Neuronal stem cell (in vitro differentiated cells): ENCODE measurements around the gene TOX2.

ENCODE experiments used
- DNase-seq: peaks from one replicate; pipeline ENCODE4 v3.0.0-alpha.2; 2013; ENCODE audit warnings: low spot score
- H2AFZ ChIP-seq: one replicate; pipeline ENCODE4 v1.6.1; 2013; ENCODE audit warnings: mild to moderate bottlenecking, low read length, inconsistent platforms
- H2AK5ac ChIP-seq: 2 replicates; pipeline ENCODE4 v1.6.1; 2013; ENCODE audit warnings: low read depth, mild to moderate bottlenecking, inconsistent platforms, low read length, moderate library complexity, mixed read lengths
- H2BK120ac ChIP-seq: 2 replicates; pipeline ENCODE4 v1.6.1; 2013; ENCODE audit warnings: low read depth, mild to moderate bottlenecking, inconsistent platforms, low read length, moderate library complexity, mixed read lengths
- H2BK12ac ChIP-seq: one replicate; pipeline ENCODE4 v1.6.1; 2013; ENCODE audit warnings: low read length, inconsistent platforms
- H2BK15ac ChIP-seq: 2 replicates; pipeline ENCODE4 v1.6.1; 2013; ENCODE audit warnings: mild to moderate bottlenecking, low read length, inconsistent platforms, mixed read lengths
- H2BK5ac ChIP-seq: one replicate; pipeline ENCODE4 v1.6.1; 2013; ENCODE audit warnings: inconsistent platforms, mild to moderate bottlenecking, low read length, moderate library complexity
- H3K14ac ChIP-seq: one replicate; pipeline ENCODE4 v1.6.1; 2013; ENCODE audit warnings: low read length, inconsistent platforms
- H3K18ac ChIP-seq: 2 replicates; pipeline ENCODE4 v1.6.1; 2013; ENCODE audit warnings: low read length, inconsistent platforms
- H3K23ac ChIP-seq: 2 replicates; pipeline ENCODE4 v1.6.1; 2013; ENCODE audit warnings: low read depth, mild to moderate bottlenecking, mixed read lengths, low read length, inconsistent platforms; ENCODE audit not compliant: poor library complexity
- H3K27ac ChIP-seq: replicated peaks from 3 replicates; pipeline ENCODE4 v1.5.1; 2013; ENCODE audit warnings: low read length, inconsistent platforms
- H3K27me3 ChIP-seq, 3 experiments: 2 replicates each; pipeline ENCODE4 v1.6.1; 2013; ENCODE audit warnings: low read length in 3 of 3, mild to moderate bottlenecking in 2 of 3, inconsistent platforms in 1 of 3, low read depth in 1 of 3, mixed read lengths in 1 of 3, moderate library complexity in 1 of 3; ENCODE audit not compliant: control insufficient read depth in 3 of 3, insufficient read depth in 3 of 3
- H3K36me3 ChIP-seq, 2 donors: replicated peaks in 1 of 2; 2 replicates each; pipeline ENCODE4 v1.6.1; 2013; ENCODE audit warnings: low read length in 2 of 2; ENCODE audit not compliant: control insufficient read depth in 2 of 2, insufficient read depth in 2 of 2
- H3K4ac ChIP-seq: 2 replicates; pipeline ENCODE4 v1.6.1; 2013; ENCODE audit warnings: inconsistent platforms, mild to moderate bottlenecking, low read length, moderate library complexity
- H3K4me1 ChIP-seq, 2 donors: 1 replicate in 1 of 2; 2 replicates in 1 of 2; pipeline ENCODE4 v1.6.1; 2013; ENCODE audit warnings: low read length in 2 of 2, low read depth in 1 of 2; ENCODE audit not compliant: control insufficient read depth in 2 of 2, insufficient read depth in 1 of 2
- H3K4me2 ChIP-seq: one replicate; pipeline ENCODE4 v1.6.1; 2013; ENCODE audit warnings: mild to moderate bottlenecking, low read length, inconsistent platforms; ENCODE audit not compliant: insufficient read depth, poor library complexity, severe bottlenecking
- H3K4me3 ChIP-seq, 2 donors: 2 replicates each; pipeline ENCODE4 v1.5.1; 2013; ENCODE audit warnings: low read length in 2 of 2, mild to moderate bottlenecking in 2 of 2, inconsistent platforms in 1 of 2, moderate library complexity in 1 of 2
- H3K79me1 ChIP-seq: one replicate; pipeline ENCODE4 v1.6.1; 2013; ENCODE audit warnings: low read depth, mild to moderate bottlenecking, inconsistent platforms, low read length, moderate library complexity
- H3K9ac ChIP-seq: one replicate; pipeline ENCODE4 v1.6.1; 2013; ENCODE audit warnings: mild to moderate bottlenecking, low read depth, low read length, inconsistent platforms; ENCODE audit not compliant: poor library complexity
- H3K9me3 ChIP-seq, 2 donors: replicated peaks in 1 of 2; 2 replicates each; pipeline versions ENCODE3 to v1.6.1; 2013; ENCODE audit warnings: low read length in 2 of 2, mild to moderate bottlenecking in 2 of 2, inconsistent platforms in 1 of 2, low read depth in 1 of 2, mixed read lengths in 1 of 2, moderate library complexity in 1 of 2; ENCODE audit not compliant: control insufficient read depth in 2 of 2, insufficient read depth in 1 of 2
- H4K8ac ChIP-seq: one replicate; pipeline ENCODE4 v1.6.1; 2013; ENCODE audit warnings: low read depth, mild to moderate bottlenecking, inconsistent platforms, low read length, moderate library complexity
- H4K91ac ChIP-seq: one replicate; pipeline ENCODE4 v1.6.1; 2013; ENCODE audit warnings: low read length, low read depth, mild to moderate bottlenecking, inconsistent platforms; ENCODE audit not compliant: poor library complexity
- WGBS, 2 donors: extraction: QIAGEN DNeasy Blood & Tissue Kit; methylation state at CpG; one replicate each; pipeline ENCODE4 v1.1.7; 2013; ENCODE audit warnings: missing lambda C conversion rate in 2 of 2, mixed read lengths in 1 of 2; ENCODE audit not compliant: insufficient read length in 2 of 2, insufficient replicate concordance in 1 of 2; ENCODE audit errors: extremely low coverage in 2 of 2; 5-methylcytosine and 5-hydroxymethylcytosine counted together

TOX2 gene

DNA sequence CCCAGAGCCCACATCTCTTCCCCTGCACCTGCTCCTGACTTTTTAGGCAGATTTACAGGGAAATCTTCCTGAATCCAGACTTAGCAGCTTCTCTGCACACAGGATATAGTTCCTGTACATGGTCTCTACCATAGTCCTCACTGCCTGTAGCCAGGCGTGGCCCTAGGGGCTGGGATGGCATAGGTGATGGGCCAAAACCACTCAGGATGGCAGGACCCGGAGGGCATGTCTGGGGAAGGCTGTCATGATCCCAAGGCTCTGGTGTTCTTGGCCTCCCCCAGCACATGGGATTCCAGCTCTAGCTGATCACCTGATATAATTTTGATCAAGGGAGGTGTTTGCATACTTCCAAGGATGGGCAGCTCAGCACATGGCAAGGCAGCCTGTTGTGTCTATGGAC is 58.0 kb downstream of the TOX2 start:
- no peak overlapping the region for H2BK120ac ChIP-seq
- no peak overlapping the region for H4K91ac ChIP-seq
- H3K9ac ChIP-seq, result no peak overlapping the region
- no peak overlapping the region for H3K4me3 ChIP-seq
- DNase-seq, result no peak
- H2BK15ac ChIP-seq, result no peak overlapping the region
- no peak overlapping the region for H3K14ac ChIP-seq
- H3K9me3 ChIP-seq, result no peaks in the 10 kb centered on the region
- H4K8ac ChIP-seq, result no peak overlapping the region
- H3K27me3 ChIP-seq, result no peaks in the 10 kb centered on the region
- H2AFZ ChIP-seq, result no peak overlapping the region
- no peaks in the 10 kb centered on the region for H3K36me3 ChIP-seq
- no peak overlapping the region for H2BK5ac ChIP-seq
- no peak overlapping the region for H3K23ac ChIP-seq
- no peak overlapping the region for H2AK5ac ChIP-seq
- no peak overlapping the region for H3K4me2 ChIP-seq
- no peak overlapping the region for H2BK12ac ChIP-seq
- peaks cover 0 to 2% of the 10 kb centered on the region in 2 donors for H3K4me1 ChIP-seq
- WGBS, 2 donors, result no CpG with 5 or more reads among the region's 2 CpGs
- H3K27ac ChIP-seq, result no peak overlapping the region
- H3K18ac ChIP-seq, result no peak overlapping the region
- H3K4ac ChIP-seq, result no peak overlapping the region
- no peaks in the 10 kb centered on the region for H3K79me1 ChIP-seq

DNA sequence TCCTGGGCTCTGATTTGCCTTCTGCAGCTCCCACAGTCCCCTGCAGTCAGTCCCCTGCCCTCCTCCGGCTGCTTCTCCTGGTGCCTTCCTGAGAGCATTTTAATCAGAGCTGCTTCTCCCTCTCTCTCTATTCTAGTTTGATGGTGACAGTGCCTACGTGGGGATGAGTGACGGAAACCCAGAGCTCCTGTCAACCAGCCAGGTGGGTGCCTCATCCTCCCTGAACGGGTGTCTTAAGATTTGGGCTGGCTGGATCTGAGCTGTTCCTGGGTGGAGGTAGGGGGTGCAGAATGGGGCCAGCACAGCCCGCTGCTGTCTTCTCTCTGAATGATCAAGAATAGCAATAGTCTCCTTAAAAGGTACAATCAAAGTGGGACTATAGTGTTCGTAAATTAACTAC is 58.6 kb downstream of the TOX2 start:
- H3K27ac ChIP-seq, result no peak overlapping the region

DNA sequence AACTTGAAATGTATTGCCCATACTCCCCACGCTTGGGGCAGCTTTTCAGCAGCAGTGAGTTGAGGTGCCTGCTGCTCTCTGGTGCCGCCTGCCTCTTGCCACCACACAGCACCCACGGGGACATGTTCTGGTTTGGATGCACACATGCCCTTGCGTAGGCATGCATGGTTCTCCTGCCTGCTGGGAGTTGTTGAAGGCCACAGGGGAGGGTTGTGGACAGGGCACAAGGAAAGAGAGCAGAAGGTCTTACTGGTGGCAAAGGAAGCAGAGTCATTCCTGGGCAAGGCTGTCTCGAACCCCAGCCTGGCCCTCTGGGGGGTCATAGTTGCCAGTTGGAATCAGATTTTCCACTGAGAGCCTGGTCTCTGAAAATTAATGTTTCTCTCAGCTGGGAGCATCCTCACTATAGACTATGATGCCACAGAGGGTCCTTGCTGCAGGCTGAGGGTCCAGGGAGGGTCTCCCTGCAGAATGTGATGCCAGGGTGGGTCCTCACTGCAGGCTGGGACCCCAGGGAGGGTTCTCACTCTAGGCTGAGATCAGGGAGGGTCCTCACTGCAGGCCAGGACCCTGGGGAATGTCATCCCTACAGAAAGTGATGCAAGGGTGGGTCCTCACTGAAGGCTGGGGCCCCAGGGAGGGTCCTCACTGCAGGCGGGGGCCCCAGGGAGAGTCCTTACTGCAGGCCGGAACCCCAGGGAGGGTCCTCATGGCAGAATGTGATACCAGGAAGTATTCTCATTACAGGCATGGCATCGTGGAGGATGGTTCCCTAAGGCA is 59.2 kb downstream of the TOX2 start:
- Histone ChIP-seq H3K23ac (no peak overlapping the region), H2BK5ac (no peak overlapping the region), H3K14ac (peak overlapping the region; percentile 97), H3K18ac (peak overlapping the region; percentile 57), H2AFZ (no peak overlapping the region), H2BK12ac (no peak overlapping the region), H3K36me3 (no peaks in the 10 kb centered on the region), H3K27me3 (no peaks in the 10 kb centered on the region), H3K4ac (no peak overlapping the region), H3K4me2 (no peak overlapping the region), H4K91ac (no peak overlapping the region), H4K8ac (no peak overlapping the region), H3K4me3 (no peak overlapping the region), H3K9ac (peak overlapping the region; percentile 25), H3K4me1 (peaks cover 0 to 4% of the 10 kb centered on the region in 2 donors), H3K27ac (no peak overlapping the region), H2BK120ac (no peak overlapping the region), H3K79me1 (no peaks in the 10 kb centered on the region), H2AK5ac (no peak overlapping the region), H2BK15ac (no peak overlapping the region), H3K9me3 (no peaks in the 10 kb centered on the region)
- WGBS, 2 donors, result no CpG with 5 or more reads among the region's 8 CpGs
- no peak for DNase-seq

More for the DNA sequence above, 58.6 kb downstream of the TOX2 start:
- Histone ChIP-seq H3K36me3 (no peaks in the 10 kb centered on the region), H4K8ac (no peak overlapping the region), H3K4me3 (no peak overlapping the region), H3K4me1 (peaks cover 0 to 4% of the 10 kb centered on the region in 2 donors), H3K14ac (no peak overlapping the region), H2BK15ac (no peak overlapping the region), H2AK5ac (no peak overlapping the region), H2BK12ac (no peak overlapping the region), H3K9me3 (no peaks in the 10 kb centered on the region), H3K4me2 (no peak overlapping the region), H2BK5ac (no peak overlapping the region), H2BK120ac (no peak overlapping the region), H3K18ac (no peak overlapping the region), H3K79me1 (no peaks in the 10 kb centered on the region), H3K27me3 (no peaks in the 10 kb centered on the region), H3K23ac (no peak overlapping the region), H3K9ac (no peak overlapping the region), H4K91ac (no peak overlapping the region), H3K4ac (no peak overlapping the region), H2AFZ (no peak overlapping the region)
- no peak for DNase-seq
- whole genome bisulfite sequencing, 2 donors, result no CpG with 5 or more reads among the region's 6 CpGs

GRCh38 chr20:43974695-43975094 is 60.0 kb downstream of the TOX2 start:
- H3K4me2 ChIP-seq, result no peak overlapping the region
- no peak overlapping the region for H2AK5ac ChIP-seq
- no peak overlapping the region for H2AFZ ChIP-seq
- no peak overlapping the region for H2BK15ac ChIP-seq
- H3K27ac ChIP-seq, result no peak overlapping the region
- no peak overlapping the region for H4K91ac ChIP-seq
- H3K9me3 ChIP-seq, result no peaks in the 10 kb centered on the region
- H2BK120ac ChIP-seq, result no peak overlapping the region
- no peak overlapping the region for H3K4ac ChIP-seq
- no peak overlapping the region for H3K9ac ChIP-seq
- H3K14ac ChIP-seq, result no peak overlapping the region
- H3K79me1 ChIP-seq, result no peaks in the 10 kb centered on the region
- H4K8ac ChIP-seq, result no peak overlapping the region
- no peaks in the 10 kb centered on the region for H3K27me3 ChIP-seq
- H2BK5ac ChIP-seq, result no peak overlapping the region
- WGBS, 2 donors, result no CpG with 5 or more reads among the region's 5 CpGs
- no peaks in the 10 kb centered on the region for H3K36me3 ChIP-seq
- peaks cover 0 to 2% of the 10 kb centered on the region in 2 donors for H3K4me1 ChIP-seq
- H3K23ac ChIP-seq, result no peak overlapping the region
- H3K4me3 ChIP-seq, result no peak overlapping the region
- H2BK12ac ChIP-seq, result no peak overlapping the region
- no peak overlapping the region for H3K18ac ChIP-seq
- no peak for DNase-seq
